ENCODE results near the gene NTF3. TPM values are rescaled to one million over a fixed set of nuclear protein-coding genes. Genes with fewer than 3 reads are reported as not detected.

NTF3 gene
- total RNA-seq, 6 donors from 2014 or later: 0.46 to 0.71 (median 0.54) TPM; not detected in 3

DNA sequence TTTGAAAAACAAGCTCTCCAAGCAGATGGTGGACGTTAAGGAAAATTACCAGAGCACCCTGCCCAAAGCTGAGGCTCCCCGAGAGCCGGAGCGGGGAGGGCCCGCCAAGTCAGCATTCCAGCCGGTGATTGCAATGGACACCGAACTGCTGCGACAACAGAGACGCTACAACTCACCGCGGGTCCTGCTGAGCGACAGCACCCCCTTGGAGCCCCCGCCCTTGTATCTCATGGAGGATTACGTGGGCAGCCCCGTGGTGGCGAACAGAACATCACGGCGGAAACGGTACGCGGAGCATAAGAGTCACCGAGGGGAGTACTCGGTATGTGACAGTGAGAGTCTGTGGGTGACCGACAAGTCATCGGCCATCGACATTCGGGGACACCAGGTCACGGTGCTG, 62.4 kb downstream of the NTF3 start:
- ATAC-seq (ENCODE audit: low FRiP score in 2 of 2): no peak
- TF ChIP-seq, protein P1, sequence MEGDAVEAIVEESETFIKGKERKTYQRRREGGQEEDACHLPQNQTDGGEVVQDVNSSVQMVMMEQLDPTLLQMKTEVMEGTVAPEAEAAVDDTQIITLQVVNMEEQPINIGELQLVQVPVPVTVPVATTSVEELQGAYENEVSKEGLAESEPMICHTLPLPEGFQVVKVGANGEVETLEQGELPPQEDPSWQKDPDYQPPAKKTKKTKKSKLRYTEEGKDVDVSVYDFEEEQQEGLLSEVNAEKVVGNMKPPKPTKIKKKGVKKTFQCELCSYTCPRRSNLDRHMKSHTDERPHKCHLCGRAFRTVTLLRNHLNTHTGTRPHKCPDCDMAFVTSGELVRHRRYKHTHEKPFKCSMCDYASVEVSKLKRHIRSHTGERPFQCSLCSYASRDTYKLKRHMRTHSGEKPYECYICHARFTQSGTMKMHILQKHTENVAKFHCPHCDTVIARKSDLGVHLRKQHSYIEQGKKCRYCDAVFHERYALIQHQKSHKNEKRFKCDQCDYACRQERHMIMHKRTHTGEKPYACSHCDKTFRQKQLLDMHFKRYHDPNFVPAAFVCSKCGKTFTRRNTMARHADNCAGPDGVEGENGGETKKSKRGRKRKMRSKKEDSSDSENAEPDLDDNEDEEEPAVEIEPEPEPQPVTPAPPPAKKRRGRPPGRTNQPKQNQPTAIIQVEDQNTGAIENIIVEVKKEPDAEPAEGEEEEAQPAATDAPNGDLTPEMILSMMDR (IDR thresholded peaks at IDR 0.05): no peak
- TF ChIP-seq POLR2AphosphoS5 (IDR thresholded peaks at IDR 0.05) (no peak), EP300 (IDR thresholded peaks at IDR 0.05) (no peak), POLR2A (IDR thresholded peaks at IDR 0.05) (no peak)
- Histone ChIP-seq H3K27me3 (no peaks in the 10 kb centered on the region), H3K4me1 (no peaks in the 10 kb centered on the region), H3K4me3 (no peak overlapping the region), H3K36me3 (no peaks in the 10 kb centered on the region), H3K9me3 (no peaks in the 10 kb centered on the region), H3K27ac (no peak overlapping the region)
- WGBS, 2 donors: 91 to 93% methylated on average over 25 to 28 of the region's 28 CpGs
- DNase-seq: peak in 1 of 2 donors; percentile 54

DNA sequence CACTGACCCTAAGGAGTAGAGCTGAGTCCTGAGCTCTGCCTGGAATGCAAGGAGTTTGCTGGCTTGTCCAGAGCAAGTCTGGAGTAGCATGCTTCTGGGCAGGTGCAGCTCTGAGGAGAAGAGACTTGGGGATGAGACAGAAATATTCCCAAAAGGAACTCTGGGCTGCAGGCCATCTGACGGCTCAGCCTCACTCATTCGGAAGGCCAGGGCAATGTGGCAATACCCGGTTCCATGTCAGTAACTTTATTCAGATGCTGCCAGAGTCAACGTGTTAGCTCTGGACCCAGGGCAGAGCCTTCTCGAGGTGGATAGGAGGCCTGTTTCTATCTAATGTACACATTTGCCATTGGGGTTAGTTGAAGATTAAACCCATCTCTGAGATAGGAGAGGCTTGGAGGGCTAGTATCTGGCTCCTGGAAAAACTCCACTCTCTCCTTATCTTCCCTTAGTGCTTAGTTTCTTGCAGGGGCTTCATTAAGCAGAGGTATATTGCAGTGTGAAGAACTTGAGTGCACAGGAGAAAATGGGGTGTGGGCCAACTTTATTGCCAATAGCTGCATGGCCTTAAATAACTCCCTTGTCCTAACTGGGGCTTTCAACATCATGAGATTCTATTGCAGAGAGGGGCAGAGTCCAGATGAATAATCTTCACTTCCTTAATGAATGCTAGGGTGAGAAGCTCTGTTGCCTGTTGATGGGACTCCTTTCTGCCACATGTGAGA, 65.6 kb downstream of the NTF3 start:
- Histone ChIP-seq H3K27me3 (no peaks in the 10 kb centered on the region), H3K4me1 (no peaks in the 10 kb centered on the region), H3K27ac (no peak overlapping the region), H3K4me3 (no peak overlapping the region), H3K9me3 (no peaks in the 10 kb centered on the region), H3K36me3 (no peaks in the 10 kb centered on the region)
- DNase-seq (no peak), ATAC-seq (ENCODE audit: low FRiP score in 2 of 2) (no peak)
- WGBS, 2 donors: 67% methylated on average over 5 of the region's 5 CpGs; no CpG with 5 or more reads in 1 of the 2 donors
- TF ChIP-seq POLR2AphosphoS5 (IDR thresholded peaks at IDR 0.05) (no peak), EP300 (IDR thresholded peaks at IDR 0.05) (no peak), POLR2A (IDR thresholded peaks at IDR 0.05) (no peak)
- TF ChIP-seq, protein P1 (IDR thresholded peaks at IDR 0.05): no peak

DNA sequence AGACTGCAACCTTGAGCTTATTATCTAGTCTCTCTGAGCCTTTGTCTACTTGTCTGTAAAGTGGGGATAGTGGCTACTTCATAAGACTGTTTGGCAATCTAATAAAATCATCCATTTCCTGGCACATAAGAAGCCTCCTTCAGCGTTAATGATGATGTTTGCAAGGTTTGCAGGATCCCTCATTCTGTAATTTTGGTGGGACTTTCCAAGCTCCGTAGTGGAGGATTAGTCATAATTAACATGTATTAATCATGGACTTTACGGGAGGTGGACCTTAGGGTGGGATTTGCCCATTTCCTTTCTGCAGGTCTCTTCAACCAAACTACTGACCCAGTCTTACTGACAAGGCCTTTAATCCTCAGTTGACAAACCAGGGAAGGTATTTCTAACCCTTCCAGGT, 66.2 kb downstream of the NTF3 start:
- no peak for DNase-seq
- no peak for ATAC-seq (ENCODE audit: low FRiP score in 2 of 2)
- Histone ChIP-seq H3K4me3 (no peak overlapping the region), H3K27me3 (no peaks in the 10 kb centered on the region), H3K9me3 (no peaks in the 10 kb centered on the region), H3K27ac (no peak overlapping the region), H3K4me1 (no peaks in the 10 kb centered on the region), H3K36me3 (no peaks in the 10 kb centered on the region)
- 64 to 69% methylated on average over 3 of the region's 3 CpGs for WGBS, 2 donors
- TF ChIP-seq POLR2A (IDR thresholded peaks at IDR 0.05) (no peak), POLR2AphosphoS5 (IDR thresholded peaks at IDR 0.05) (no peak), EP300 (IDR thresholded peaks at IDR 0.05) (no peak)
- TF ChIP-seq, protein P1 (IDR thresholded peaks at IDR 0.05): no peak

DNA sequence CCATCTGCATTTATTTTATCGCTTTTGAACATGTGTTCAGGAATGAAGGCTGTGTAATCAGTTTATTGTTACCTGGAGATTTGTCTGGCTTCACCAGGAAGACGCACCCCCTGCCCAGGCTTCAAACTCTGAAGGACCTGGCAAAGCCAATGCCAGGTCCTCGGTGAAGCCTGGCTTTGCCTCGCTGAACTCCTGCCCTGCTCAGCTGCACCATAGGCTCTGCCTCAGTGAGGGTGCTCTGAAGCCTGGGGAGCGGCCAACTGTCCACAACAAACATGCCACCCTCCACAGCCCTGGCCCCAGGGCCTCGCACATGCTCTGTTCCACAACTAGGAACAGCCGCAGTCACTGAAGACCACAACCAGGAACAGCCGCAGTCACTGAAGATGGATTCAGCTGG, 66.9 kb downstream of the NTF3 start:
- ATAC-seq (ENCODE audit: low FRiP score in 2 of 2): no peak
- WGBS, 2 donors: 92 to 98% methylated on average over 7 to 8 of the region's 8 CpGs
- no peak for TF ChIP-seq POLR2AphosphoS5 (IDR thresholded peaks at IDR 0.05)
- TF ChIP-seq, protein P1 (IDR thresholded peaks at IDR 0.05): no peak
- no peak for TF ChIP-seq POLR2A (IDR thresholded peaks at IDR 0.05)
- no peak for TF ChIP-seq EP300 (IDR thresholded peaks at IDR 0.05)
- H3K36me3 ChIP-seq: no peaks in the 10 kb centered on the region
- H3K27me3 ChIP-seq: no peaks in the 10 kb centered on the region
- no peaks in the 10 kb centered on the region for H3K4me1 ChIP-seq
- no peaks in the 10 kb centered on the region for H3K9me3 ChIP-seq
- H3K27ac ChIP-seq: no peak overlapping the region
- H3K4me3 ChIP-seq: no peak overlapping the region
- DNase-seq: no peak

Measured in upper lobe of left lung (tissue), 6 donors.